ENCODE results near the gene ZNF185. TPM values are rescaled to one million over a fixed set of nuclear protein-coding genes. Genes with fewer than 3 reads are reported as not detected.

Gene ZNF185
- total and polyA plus RNA-seq, 2 of the 8 experiments (the other 6 are each of a cell fraction or from before 2014, with no cell fraction given), result 15.6 to 20.1 TPM

DNA sequence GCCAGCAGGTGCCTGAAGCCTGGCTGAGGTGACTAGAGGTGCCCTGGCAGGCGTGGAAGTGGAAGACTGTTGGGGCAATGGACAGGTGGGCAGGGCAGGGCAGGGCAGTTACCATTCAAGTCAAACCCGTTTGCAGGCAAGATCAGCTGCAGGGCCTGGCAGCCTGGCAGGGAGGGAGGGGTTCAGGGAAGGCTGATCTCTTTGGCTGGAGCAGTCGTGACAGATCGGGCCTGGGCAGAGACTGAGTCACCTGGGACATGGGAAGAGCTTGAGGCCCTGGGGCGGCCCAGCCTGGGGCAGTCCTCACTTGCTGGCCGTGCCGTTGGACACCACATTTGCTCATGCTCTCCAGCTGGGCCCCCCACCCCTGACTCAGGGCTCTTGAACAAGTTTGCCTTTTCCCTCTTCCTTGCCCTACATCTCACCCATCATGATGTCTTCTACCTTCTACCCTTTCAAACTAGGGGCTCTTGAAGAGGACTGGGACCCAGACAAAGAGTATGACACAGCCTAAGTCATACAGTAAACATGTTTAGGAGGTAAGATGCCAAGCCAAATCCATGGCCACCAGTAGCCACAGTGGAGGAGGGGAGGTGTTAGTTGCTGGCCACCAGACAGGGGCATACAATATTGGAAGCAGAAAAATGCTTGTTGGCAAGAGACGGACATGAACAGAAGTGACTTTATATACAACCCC, 2.0 kb upstream of the ZNF185 start:
- H3K36me3 ChIP-seq (ENCODE audit: control insufficient read depth in 2 of 4, insufficient read depth in 4 of 4, low read length in 3 of 4), result no peaks in the 10 kb centered on the region
- no peak overlapping the region for H3K27ac ChIP-seq (ENCODE audit: low read depth, low read length)
- H3K4me1 ChIP-seq (replicated peaks in 1 of 4; ENCODE audit: control insufficient read depth in 3 of 4, insufficient read depth in 4 of 4, low read length in 3 of 4), result peaks cover 2 to 34% (median 22%) of the 10 kb centered on the region in 4 experiments; a peak in 5 of 7 replicates
- POLR2A ChIA-PET (ENCODE audit: partially characterized antibody), result interaction anchor here (1.1 kb wide), 2 partner anchors 10 to 20 kb away, joined by 3 to 4 read pairs; no protein-coding TSS in a partner anchor
- no peaks in the 10 kb centered on the region for H3K79me1 ChIP-seq (ENCODE audit: low read depth, low read length)
- H2BK5ac ChIP-seq (ENCODE audit: low read depth, low read length), result no peak overlapping the region
- no peak overlapping the region for H2BK15ac ChIP-seq (ENCODE audit: low read length)
- no peak for DNase-seq (ENCODE audit: low read depth in 1 of 2, low spot score in 2 of 2)
- no peak overlapping the region for H3K9ac ChIP-seq (replicated peaks in 1 of 4; ENCODE audit: extremely low read depth in 1 of 4, low read depth in 3 of 4, low read length in 3 of 4)
- no peak overlapping the region for H2BK120ac ChIP-seq (replicated peaks; ENCODE audit: low read depth, low read length)
- H2AFZ ChIP-seq (ENCODE audit: low read length), result no peak overlapping the region
- no peak overlapping the region for H4K91ac ChIP-seq (replicated peaks; ENCODE audit: insufficient read length, low read length)
- no peaks in the 10 kb centered on the region for H3K9me3 ChIP-seq (ENCODE audit: insufficient read depth in 2 of 2, low read depth in 1 of 2, low read length in 1 of 2)
- no peak overlapping the region for H3K4me3 ChIP-seq (ENCODE audit: extremely low read depth in 1 of 4, insufficient read depth in 2 of 4, low read depth in 3 of 4, low read length in 4 of 4)
- H3K56ac ChIP-seq (replicated peaks; ENCODE audit: insufficient read length, low read depth, low read length), result no peak overlapping the region
- no peaks in the 10 kb centered on the region for H3K79me2 ChIP-seq (ENCODE audit: control insufficient read depth in 1 of 2, insufficient read depth in 2 of 2, low read length in 2 of 2)
- CTCF ChIA-PET (ENCODE audit: partially characterized antibody), result interaction anchor here (0.6 to 3.1 kb wide), 6 partner anchors 8 to 153 kb away, joined by 3 to 21 read pairs (median 6); no protein-coding TSS in a partner anchor
- H3K18ac ChIP-seq (ENCODE audit: extremely low read depth, low read length), result no peak overlapping the region
- no peak for FAIRE-seq
- no peak overlapping the region for H3K14ac ChIP-seq (ENCODE audit: insufficient read length)
- H2BK12ac ChIP-seq (ENCODE audit: low read depth, low read length), result no peak overlapping the region
- WGBS, 2 experiments (ENCODE audit: extremely low coverage in 1 of 2, insufficient coverage in 1 of 2, insufficient read length in 1 of 2, insufficient replicate concordance in 2 of 2, low coverage in 1 of 2, low lambda C conversion rate in 2 of 2, missing lambda C conversion rate in 1 of 2), result 95% methylated on average over 4 of the region's 8 CpGs; no CpG with 5 or more reads in 1 of the 2 experiments
- no peak overlapping the region for H2AK5ac ChIP-seq (ENCODE audit: low read depth, low read length)
- no peaks in the 10 kb centered on the region for H4K20me1 ChIP-seq (replicated peaks in 1 of 2; ENCODE audit: control insufficient read depth in 1 of 2, insufficient read depth in 2 of 2, low read length in 2 of 2)
- H3K4me2 ChIP-seq (ENCODE audit: insufficient read depth in 1 of 2, low read depth in 2 of 2, low read length in 2 of 2), result no peak overlapping the region
- peaks cover 2% of the 10 kb centered on the region; the same call in 1 of the 2 replicates for H3K23me2 ChIP-seq (ENCODE audit: low read depth, low read length)
- no peak overlapping the region for H2BK20ac ChIP-seq (ENCODE audit: low read length)
- H3K4ac ChIP-seq (replicated peaks; ENCODE audit: insufficient read length, low read depth, low read length), result no peak overlapping the region
- H4K8ac ChIP-seq (ENCODE audit: extremely low read depth, insufficient read depth, low read length), result no peak overlapping the region; the same call in 1 of the 2 replicates
- H4K5ac ChIP-seq (ENCODE audit: insufficient read length, low read depth, low read length), result no peak overlapping the region
- H3K23ac ChIP-seq (ENCODE audit: insufficient read length), result no peak overlapping the region
- peaks cover 0 to 2% (median 0%) of the 10 kb centered on the region in 4 experiments; a peak in 2 of 7 replicates for H3K27me3 ChIP-seq (replicated peaks in 1 of 4; ENCODE audit: control insufficient read depth in 3 of 4, extremely low read depth in 1 of 4, insufficient read depth in 3 of 4, low read length in 3 of 4)
- TF ChIP-seq CEBPB (IDR thresholded peaks at IDR 0.05; ENCODE audit: low read depth, low read length) (no peak), PHF8 (conservative IDR thresholded peaks at IDR 0.05; ENCODE audit: low read depth, low read length) (no peak), EZH2 (IDR thresholded peaks at IDR 0.05; ENCODE audit: low read depth, low read length, severe bottlenecking) (no peak), CTBP2 (IDR thresholded peaks at IDR 0.05; ENCODE audit: borderline replicate concordance, insufficient read depth, insufficient read length, low read length) (no peak), TCF12 (IDR thresholded peaks at IDR 0.05; ENCODE audit: low read depth, low read length) (no peak), TAF7 (optimal IDR thresholded peaks at IDR 0.05; ENCODE audit: borderline replicate concordance, low read depth, low read length) (no peak), SIRT6 (IDR thresholded peaks at IDR 0.05; ENCODE audit: low read length) (no peak), ZNF274 (IDR thresholded peaks at IDR 0.05; ENCODE audit: borderline replicate concordance, extremely low read depth, low read length) (no peak), SUZ12 (IDR thresholded peaks at IDR 0.05; ENCODE audit: low read length) (no peak), EGR1 (IDR thresholded peaks at IDR 0.05; ENCODE audit: borderline replicate concordance, low read depth, low read length) (no peak), KDM5A (IDR thresholded peaks at IDR 0.05; ENCODE audit: low read length) (no peak)
- TF ChIP-seq, protein P1, sequence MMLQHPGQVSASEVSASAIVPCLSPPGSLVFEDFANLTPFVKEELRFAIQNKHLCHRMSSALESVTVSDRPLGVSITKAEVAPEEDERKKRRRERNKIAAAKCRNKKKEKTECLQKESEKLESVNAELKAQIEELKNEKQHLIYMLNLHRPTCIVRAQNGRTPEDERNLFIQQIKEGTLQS (IDR thresholded peaks at IDR 0.05; ENCODE audit: insufficient read depth, low read depth, low read length), result no peak

Data from H1 (cell line).